ENCODE measurements around the gene GPR160. TPM values are rescaled to one million over a fixed set of nuclear protein-coding genes. Genes with fewer than 3 reads are reported as not detected.

Gene GPR160
- total RNA-seq, 1 experiment from 2014 or later = 16.1 TPM

- H3K4me1 Mint-ChIP-seq (ENCODE audit: low read depth, unreplicated experiment) = no peaks in the 10 kb centered on the region
- no peak overlapping the region for H3K4me3 ChIP-seq (ENCODE audit: low read depth, low read length)
- H3K36me3 ChIP-seq (ENCODE audit: control insufficient read depth, insufficient read depth, low read length) = no peaks in the 10 kb centered on the region
- H3K4me1 ChIP-seq = no peaks in the 10 kb centered on the region
- no peaks in the 10 kb centered on the region for H3K27me3 ChIP-seq (replicated peaks; ENCODE audit: control insufficient read depth, insufficient read depth, low read length)
- no peaks in the 10 kb centered on the region for H3K36me3 Mint-ChIP-seq (ENCODE audit: insufficient read depth, unreplicated experiment)
- ChIA-PET CTCF (no interaction called here), POLR2A (no interaction called here)
- H3K9me3 Mint-ChIP-seq (ENCODE audit: unreplicated experiment) = no peaks in the 10 kb centered on the region
- no peak overlapping the region for H3K27ac Mint-ChIP-seq (ENCODE audit: unreplicated experiment)
- no peak for DNase-seq
- TF ChIP-seq CTCF (IDR thresholded peaks at IDR 0.05; ENCODE audit: insufficient read depth in 1 of 2, low read depth in 1 of 2, low read length in 1 of 2, severe bottlenecking in 1 of 2, unreplicated experiment in 1 of 2) = no peak
- H3K27me3 Mint-ChIP-seq (ENCODE audit: insufficient read depth, unreplicated experiment) = peaks cover 2% of the 10 kb centered on the region
- H3K9me3 ChIP-seq = no peaks in the 10 kb centered on the region
- no TSS peak for BruUV-seq (replicated peaks)
- no peak overlapping the region for H3K4me3 Mint-ChIP-seq (ENCODE audit: unreplicated experiment)
- intact Hi-C loops (cut with micrococcal nuclease; ENCODE audit: unreplicated experiment) = no loop called here
Measured at GRCh38 chr3:170002231-170002630, 35.6 kb upstream of the GPR160 start.

GRCh38 chr3:170002879-170003278 lies 34.9 kb upstream of the GPR160 start:
- no peak for TF ChIP-seq CTCF (IDR thresholded peaks at IDR 0.05; ENCODE audit: insufficient read depth in 1 of 2, low read depth in 1 of 2, low read length in 1 of 2, severe bottlenecking in 1 of 2, unreplicated experiment in 1 of 2)
- no peaks in the 10 kb centered on the region for H3K4me1 ChIP-seq
- POLR2A ChIA-PET = no interaction called here

GRCh38 chr3:170003881-170004356 lies 33.9 kb upstream of the GPR160 start:
- CTCF ChIA-PET = no interaction called here
- no peak for TF ChIP-seq CTCF (IDR thresholded peaks at IDR 0.05; ENCODE audit: insufficient read depth in 1 of 2, low read depth in 1 of 2, low read length in 1 of 2, severe bottlenecking in 1 of 2, unreplicated experiment in 1 of 2)
- no peaks in the 10 kb centered on the region for H3K27me3 ChIP-seq (replicated peaks; ENCODE audit: control insufficient read depth, insufficient read depth, low read length)
- Mint-ChIP-seq H3K27me3 (ENCODE audit: insufficient read depth, unreplicated experiment) (peaks cover 2% of the 10 kb centered on the region), H3K4me1 (ENCODE audit: low read depth, unreplicated experiment) (no peaks in the 10 kb centered on the region), H3K27ac (ENCODE audit: unreplicated experiment) (no peak overlapping the region), H3K36me3 (ENCODE audit: insufficient read depth, unreplicated experiment) (no peaks in the 10 kb centered on the region), H3K9me3 (ENCODE audit: unreplicated experiment) (no peaks in the 10 kb centered on the region), H3K4me3 (ENCODE audit: unreplicated experiment) (no peak overlapping the region)
- intact Hi-C loops (cut with micrococcal nuclease; ENCODE audit: unreplicated experiment) = no loop called here
- no peak for DNase-seq
- H3K9me3 ChIP-seq = no peaks in the 10 kb centered on the region
- POLR2A ChIA-PET = no interaction called here
- BruUV-seq (replicated peaks) = no TSS peak
- no peaks in the 10 kb centered on the region for H3K36me3 ChIP-seq (ENCODE audit: control insufficient read depth, insufficient read depth, low read length)
- H3K4me1 ChIP-seq = no peaks in the 10 kb centered on the region
- no peak overlapping the region for H3K4me3 ChIP-seq (ENCODE audit: low read depth, low read length)

More at GRCh38 chr3:170002879-170003278, 34.9 kb upstream of the GPR160 start:
- Histone ChIP-seq H3K9me3 (no peaks in the 10 kb centered on the region), H3K36me3 (ENCODE audit: control insufficient read depth, insufficient read depth, low read length) (no peaks in the 10 kb centered on the region), H3K4me3 (ENCODE audit: low read depth, low read length) (no peak overlapping the region), H3K27me3 (replicated peaks; ENCODE audit: control insufficient read depth, insufficient read depth, low read length) (no peaks in the 10 kb centered on the region)
- Mint-ChIP-seq H3K4me3 (ENCODE audit: unreplicated experiment) (no peak overlapping the region), H3K4me1 (ENCODE audit: low read depth, unreplicated experiment) (no peaks in the 10 kb centered on the region), H3K9me3 (ENCODE audit: unreplicated experiment) (no peaks in the 10 kb centered on the region), H3K27me3 (ENCODE audit: insufficient read depth, unreplicated experiment) (peaks cover 2% of the 10 kb centered on the region), H3K27ac (ENCODE audit: unreplicated experiment) (no peak overlapping the region), H3K36me3 (ENCODE audit: insufficient read depth, unreplicated experiment) (no peaks in the 10 kb centered on the region)
- CTCF ChIA-PET = no interaction called here
- no peak for DNase-seq
- intact Hi-C loops (cut with micrococcal nuclease; ENCODE audit: unreplicated experiment) = no loop called here
- BruUV-seq (replicated peaks) = no TSS peak

All from Caco-2 (cell line).